ENCODE data around the gene PPFIA1.

DNA sequence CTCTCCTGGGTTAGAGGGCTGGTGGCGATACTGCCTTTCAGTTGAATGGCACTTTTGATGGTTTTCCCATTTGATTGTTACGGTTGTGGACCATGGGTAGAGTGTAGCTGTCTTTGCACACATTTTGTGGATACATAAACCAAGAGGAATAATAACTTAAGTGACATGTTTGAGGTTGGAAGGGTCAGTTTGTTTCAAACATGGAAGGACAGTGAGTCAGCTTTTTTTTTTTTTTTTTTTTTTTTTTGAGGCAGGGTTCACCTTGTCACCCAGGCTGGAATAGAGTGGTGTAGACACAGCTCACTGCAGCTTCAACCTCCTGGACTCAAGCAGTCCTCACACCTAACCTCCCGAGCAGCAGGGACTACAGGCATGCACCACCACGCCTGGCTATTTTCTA, 41.1 kb downstream of the PPFIA1 start:
- TF ChIP-seq POLR2A (IDR thresholded peaks at IDR 0.05): no peak
- TF ChIP-seq, protein P1, sequence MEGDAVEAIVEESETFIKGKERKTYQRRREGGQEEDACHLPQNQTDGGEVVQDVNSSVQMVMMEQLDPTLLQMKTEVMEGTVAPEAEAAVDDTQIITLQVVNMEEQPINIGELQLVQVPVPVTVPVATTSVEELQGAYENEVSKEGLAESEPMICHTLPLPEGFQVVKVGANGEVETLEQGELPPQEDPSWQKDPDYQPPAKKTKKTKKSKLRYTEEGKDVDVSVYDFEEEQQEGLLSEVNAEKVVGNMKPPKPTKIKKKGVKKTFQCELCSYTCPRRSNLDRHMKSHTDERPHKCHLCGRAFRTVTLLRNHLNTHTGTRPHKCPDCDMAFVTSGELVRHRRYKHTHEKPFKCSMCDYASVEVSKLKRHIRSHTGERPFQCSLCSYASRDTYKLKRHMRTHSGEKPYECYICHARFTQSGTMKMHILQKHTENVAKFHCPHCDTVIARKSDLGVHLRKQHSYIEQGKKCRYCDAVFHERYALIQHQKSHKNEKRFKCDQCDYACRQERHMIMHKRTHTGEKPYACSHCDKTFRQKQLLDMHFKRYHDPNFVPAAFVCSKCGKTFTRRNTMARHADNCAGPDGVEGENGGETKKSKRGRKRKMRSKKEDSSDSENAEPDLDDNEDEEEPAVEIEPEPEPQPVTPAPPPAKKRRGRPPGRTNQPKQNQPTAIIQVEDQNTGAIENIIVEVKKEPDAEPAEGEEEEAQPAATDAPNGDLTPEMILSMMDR (IDR thresholded peaks at IDR 0.05): no peak

All from esophagus squamous epithelium (tissue), 4 donors.